ENCODE results near the gene NUDT17. TPM values are rescaled to one million over a fixed set of nuclear protein-coding genes. Genes with fewer than 3 reads are reported as not detected.
A peak's percentile ranks its signal among the peaks of the same experiment; 100 is the strongest.

Gene NUDT17
- total RNA-seq, 4 donors from 2014 or later, result 1.1 to 3.8 (median 1.8) TPM

- Histone ChIP-seq H3K9me3 (no peaks in the 10 kb centered on the region), H3K4me1 (peaks cover 0 to 27% (median 11%) of the 10 kb centered on the region in 3 donors), H3K4me3 (peak within 1 kb of the TSS; percentile 58 to 95 (median 72)), H3K36me3 (peaks cover 16 to 31% (median 20%) of the 10 kb centered on the region in 3 donors), H3K27ac (peak within 1 kb of the TSS; percentile 89 to 97 (median 92)), H3K27me3 (no peaks in the 10 kb centered on the region)
- intact Hi-C loops (cut with DNase I), result no loop called here
- TF ChIP-seq POLR2A (IDR thresholded peaks at IDR 0.05), result peak in 3 of 4 donors; percentile 3 to 91 (median 88)
- TF ChIP-seq, protein P1, sequence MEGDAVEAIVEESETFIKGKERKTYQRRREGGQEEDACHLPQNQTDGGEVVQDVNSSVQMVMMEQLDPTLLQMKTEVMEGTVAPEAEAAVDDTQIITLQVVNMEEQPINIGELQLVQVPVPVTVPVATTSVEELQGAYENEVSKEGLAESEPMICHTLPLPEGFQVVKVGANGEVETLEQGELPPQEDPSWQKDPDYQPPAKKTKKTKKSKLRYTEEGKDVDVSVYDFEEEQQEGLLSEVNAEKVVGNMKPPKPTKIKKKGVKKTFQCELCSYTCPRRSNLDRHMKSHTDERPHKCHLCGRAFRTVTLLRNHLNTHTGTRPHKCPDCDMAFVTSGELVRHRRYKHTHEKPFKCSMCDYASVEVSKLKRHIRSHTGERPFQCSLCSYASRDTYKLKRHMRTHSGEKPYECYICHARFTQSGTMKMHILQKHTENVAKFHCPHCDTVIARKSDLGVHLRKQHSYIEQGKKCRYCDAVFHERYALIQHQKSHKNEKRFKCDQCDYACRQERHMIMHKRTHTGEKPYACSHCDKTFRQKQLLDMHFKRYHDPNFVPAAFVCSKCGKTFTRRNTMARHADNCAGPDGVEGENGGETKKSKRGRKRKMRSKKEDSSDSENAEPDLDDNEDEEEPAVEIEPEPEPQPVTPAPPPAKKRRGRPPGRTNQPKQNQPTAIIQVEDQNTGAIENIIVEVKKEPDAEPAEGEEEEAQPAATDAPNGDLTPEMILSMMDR (IDR thresholded peaks at IDR 0.05), result peak in 1 of 6 experiments; percentile 11
- WGBS, 2 donors, result 0 to 3% methylated on average over 18 to 24 of the region's 89 CpGs
- DNase-seq, result peak; percentile 48
These were observed 21.6 kb upstream of the NUDT17 start, which contains the start of the genes POLR3C and RNF115 for GRCh38 chr1:145823565-145824498. TSS of gene POLR3C (plus strand) at chr1:145824200. CDS start at chr1:145825777, 1,577 bp downstream. TSS of gene RNF115 (minus strand) at chr1:145824095. CDS start at chr1:145823873, 222 bp downstream.

DNA sequence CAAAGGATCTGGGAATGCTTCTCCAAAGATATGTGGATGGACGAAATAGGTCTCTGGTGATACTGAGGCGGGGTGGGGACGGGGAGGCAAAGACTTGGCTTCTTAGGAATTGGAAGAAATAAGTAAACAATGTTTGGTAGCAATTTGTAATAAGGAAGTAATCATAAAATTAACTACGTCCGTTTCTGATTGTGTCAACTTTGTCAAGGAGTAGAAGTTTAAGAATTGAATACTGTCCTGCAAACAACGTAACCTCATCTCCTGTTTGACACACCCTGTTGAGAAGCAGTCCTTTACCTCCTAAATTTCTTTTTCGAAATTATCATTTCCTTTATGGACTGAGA lies 21.0 kb upstream of the NUDT17 start:
- intact Hi-C loops (cut with DNase I), result no loop called here
- 0 to 1% methylated on average over 7 of the region's 7 CpGs for WGBS, 2 donors
- TF ChIP-seq, protein P1 (IDR thresholded peaks at IDR 0.05), result no peak
- TF ChIP-seq POLR2A (IDR thresholded peaks at IDR 0.05), result no peak
- peak overlapping the region; percentile 89 to 97 (median 92) for H3K27ac ChIP-seq
- H3K4me1 ChIP-seq, result peaks cover 0 to 27% (median 11%) of the 10 kb centered on the region in 3 donors
- peak overlapping the region; percentile 58 to 95 (median 72) for H3K4me3 ChIP-seq
- H3K36me3 ChIP-seq, result peaks cover 16 to 37% (median 26%) of the 10 kb centered on the region in 3 donors
- H3K9me3 ChIP-seq, result no peaks in the 10 kb centered on the region
- no peaks in the 10 kb centered on the region for H3K27me3 ChIP-seq
- DNase-seq, result no peak

- Histone ChIP-seq H3K4me3 (no peak overlapping the region), H3K9me3 (no peaks in the 10 kb centered on the region), H3K36me3 (peaks cover 16 to 53% (median 35%) of the 10 kb centered on the region in 3 donors), H3K4me1 (peaks cover 0 to 27% (median 11%) of the 10 kb centered on the region in 3 donors), H3K27ac (no peak overlapping the region), H3K27me3 (no peaks in the 10 kb centered on the region)
- no peak for TF ChIP-seq POLR2A (IDR thresholded peaks at IDR 0.05)
- TF ChIP-seq, protein P1 (IDR thresholded peaks at IDR 0.05), result no peak
- intact Hi-C loops (cut with DNase I), result no loop called here
- 90 to 93% methylated on average over 2 of the region's 2 CpGs for WGBS, 2 donors
- DNase-seq, result no peak
These were observed 19.4 kb upstream of the NUDT17 start for GRCh38 chr1:145826030-145826429.

- H3K27me3 ChIP-seq, result no peaks in the 10 kb centered on the region
- peaks cover 0 to 24% (median 11%) of the 10 kb centered on the region in 3 donors for H3K4me1 ChIP-seq
- H3K9me3 ChIP-seq, result no peaks in the 10 kb centered on the region
- TF ChIP-seq POLR2A (IDR thresholded peaks at IDR 0.05), result no peak
- TF ChIP-seq, protein P1 (IDR thresholded peaks at IDR 0.05), result no peak
- H3K27ac ChIP-seq, result no peak overlapping the region
- intact Hi-C loops (cut with DNase I), result no loop called here
- no peak for DNase-seq
- peaks cover 16 to 72% (median 36%) of the 10 kb centered on the region in 3 donors for H3K36me3 ChIP-seq
- H3K4me3 ChIP-seq, result no peak overlapping the region
These were observed 17.5 kb upstream of the NUDT17 start for GRCh38 chr1:145827966-145828365.

Data from esophagus squamous epithelium (tissue), 5 donors.